IMR-90 (cell line): ENCODE measurements around the gene ACTL6B. TPM values are rescaled to one million over a fixed set of nuclear protein-coding genes. Genes with fewer than 3 reads are reported as not detected.

ENCODE experiments used
- ATAC-seq: fragments of 200-7000 bp; cut with Tn5 transposase; 2 replicates; pipeline ENCODE4 v1.9.1; 2020; ENCODE audit warnings: low read depth, mild to moderate bottlenecking, moderate library complexity
- BruUV-seq: library from RNA; stranded (reverse); fragments of 400-500 nt; replicated peaks from 2 replicates; lab custom pipeline; 2021; lab: Mats Ljungman, UMichigan
- CTCF ChIA-PET: fragments of 300-600 bp; formaldehyde crosslinking; extraction: SDS; loops from one replicate; lab custom pipeline; 2021; ENCODE audit warnings: antibody characterized with exemption; lab: Yijun Ruan, JAX
- POLR2A ChIA-PET: fragments of 300-600 bp; sonication (Branson Sonifier 250); formaldehyde crosslinking; loops from one replicate; lab custom pipeline; 2022; ENCODE audit warnings: antibody characterized with exemption; ENCODE audit not compliant: unreplicated experiment; lab: Charles Lee
- DNase-seq: peaks from one replicate; pipeline ENCODE4 v3.0.0; 2013
- H2AFZ ChIP-seq: replicated peaks from 2 replicates; pipeline ENCODE3; 2013; ENCODE audit warnings: low read length, mild to moderate bottlenecking; ENCODE audit not compliant: poor library complexity
- H2AK5ac ChIP-seq: 2 replicates; pipeline ENCODE4 v1.6.1; 2013; ENCODE audit warnings: low read depth, low read length, inconsistent platforms
- H2AK9ac ChIP-seq: replicated peaks from 2 replicates; pipeline ENCODE3; 2013; ENCODE audit warnings: mild to moderate bottlenecking, low read depth, low read length, moderate library complexity; ENCODE audit not compliant: poor library complexity
- H2BK120ac ChIP-seq: 2 replicates; pipeline ENCODE4 v1.6.1; 2013; ENCODE audit warnings: low read depth, low read length, inconsistent platforms
- H2BK15ac ChIP-seq: 3 replicates; pipeline ENCODE4 v1.6.1; 2013; ENCODE audit warnings: low read depth, low read length, inconsistent platforms
- H2BK20ac ChIP-seq: 2 replicates; pipeline ENCODE4 v1.6.1; 2013; ENCODE audit warnings: low read depth, mild to moderate bottlenecking, inconsistent platforms, low read length, moderate library complexity
- H2BK5ac ChIP-seq: 2 replicates; pipeline ENCODE4 v1.6.1; 2013; ENCODE audit warnings: mild to moderate bottlenecking, low read depth, low read length, inconsistent platforms; ENCODE audit not compliant: poor library complexity, severe bottlenecking
- H3K14ac ChIP-seq: replicated peaks from 2 replicates; pipeline ENCODE4 v1.6.1; 2013; ENCODE audit warnings: low read depth, low read length, inconsistent platforms
- H3K18ac ChIP-seq: 2 replicates; pipeline ENCODE4 v1.6.1; 2013; ENCODE audit warnings: low read depth, low read length, control low read depth
- H3K23ac ChIP-seq: 2 replicates; pipeline ENCODE4 v1.6.1; 2013; ENCODE audit warnings: low read depth, low read length, inconsistent platforms
- H3K27ac ChIP-seq: 2 replicates; pipeline ENCODE4 v1.5.1; 2013; ENCODE audit warnings: mild to moderate bottlenecking, control low read depth, low read length; ENCODE audit not compliant: insufficient read depth
- H3K27me3 ChIP-seq: 2 replicates; pipeline ENCODE4 v1.6.1; 2013; ENCODE audit warnings: low read length; ENCODE audit not compliant: control insufficient read depth, insufficient read depth
- H3K36me3 ChIP-seq: 2 replicates; pipeline ENCODE4 v1.6.1; 2013; ENCODE audit warnings: low read length, mixed read lengths; ENCODE audit not compliant: control insufficient read depth, insufficient read depth
- H3K4ac ChIP-seq: 2 replicates; pipeline ENCODE4 v1.6.1; 2013; ENCODE audit warnings: low read depth, low read length, inconsistent platforms
- H3K4me1 ChIP-seq: 2 replicates; pipeline ENCODE4 v1.6.1; 2013; ENCODE audit warnings: low read length, mixed read lengths; ENCODE audit not compliant: control insufficient read depth, insufficient read depth
- H3K4me2 ChIP-seq: 2 replicates; pipeline ENCODE4 v1.6.1; 2013; ENCODE audit warnings: low read depth, mild to moderate bottlenecking, control low read depth, low read length, moderate library complexity
- H3K4me3 ChIP-seq: 2 replicates; pipeline ENCODE4 v1.5.1; 2013; ENCODE audit warnings: low read depth, mild to moderate bottlenecking, control low read depth, low read length, moderate library complexity; ENCODE audit not compliant: insufficient read depth
- H3K56ac ChIP-seq: 2 replicates; pipeline ENCODE4 v1.6.1; 2013; ENCODE audit warnings: low read length, inconsistent platforms; ENCODE audit not compliant: insufficient read depth; ENCODE audit errors: extremely low read depth
- H3K79me1 ChIP-seq, 2 experiments: 2 replicates each; pipeline ENCODE4 v1.6.1; 2013; ENCODE audit warnings: low read length in 2 of 2, inconsistent platforms in 1 of 2, low read depth in 1 of 2
- H3K9ac ChIP-seq: 2 replicates; pipeline ENCODE4 v1.6.1; 2013; ENCODE audit warnings: low read depth, low read length, control low read depth
- H3K9me1 ChIP-seq: 2 replicates; pipeline ENCODE4 v1.6.1; 2013; ENCODE audit warnings: low read length, inconsistent platforms; ENCODE audit not compliant: insufficient read depth
- H3K9me3 ChIP-seq: 2 replicates; pipeline ENCODE4 v1.6.1; 2013; ENCODE audit warnings: low read length; ENCODE audit not compliant: control insufficient read depth, insufficient read depth
- H4K20me1 ChIP-seq: 2 replicates; pipeline ENCODE4 v1.6.1; 2013; ENCODE audit warnings: low read length, inconsistent platforms; ENCODE audit not compliant: insufficient read depth
- H4K5ac ChIP-seq: 2 replicates; pipeline ENCODE4 v1.6.1; 2013; ENCODE audit warnings: mild to moderate bottlenecking, low read depth, low read length, control low read depth
- H4K8ac ChIP-seq, 2 experiments: 2 replicates each; pipeline ENCODE4 v1.6.1; 2013; ENCODE audit warnings: low read depth in 2 of 2, low read length in 2 of 2, control low read depth in 1 of 2, inconsistent platforms in 1 of 2
- H4K91ac ChIP-seq: 2 replicates; pipeline ENCODE4 v1.6.1; 2013; ENCODE audit warnings: low read depth, low read length, inconsistent platforms; ENCODE audit not compliant: insufficient read depth
- FOS ChIP-seq: fragments of 150-350 bp; IDR thresholded peaks from 2 replicates; pipeline ENCODE4 v1.6.1; 2016; ENCODE audit warnings: low read depth, low read length
- RCOR1 ChIP-seq: IDR thresholded peaks from 2 replicates; pipeline ENCODE4 v1.6.1; 2012; ENCODE audit warnings: mild to moderate bottlenecking, low read length, improper control_type of control experiment; ENCODE audit not compliant: insufficient replicate concordance
- WGBS, 2 experiments: methylation state at CpG; one replicate each; pipeline versions ENCODE4 v1.1.5 to v1.1.7; 2013; ENCODE audit warnings: missing lambda C conversion rate in 2 of 2; ENCODE audit not compliant: insufficient read length in 1 of 2; ENCODE audit errors: extremely low coverage in 2 of 2; 5-methylcytosine and 5-hydroxymethylcytosine counted together
- dilution Hi-C: fragments of 300-500 bp; cut with HindIII; formaldehyde crosslinking; loops from one replicate; pipeline ENCODE4 v1.14.3; 2018; ENCODE audit warnings: low sequenced_read_pairs; ENCODE audit not compliant: unreplicated experiment
- in situ Hi-C: fragments of 300-500 bp; cut with MboI; formaldehyde crosslinking; loops from 3 replicates; pipeline ENCODE4 v1.14.3; 2019; ENCODE audit warnings: low sequenced_read_pairs, inconsistent platforms, mixed read lengths
- intact Hi-C: fragments of 100-400 bp; cut with micrococcal nuclease; formaldehyde crosslinking; loops from 2 replicates; pipeline ENCODE4 v1.10.0; 2022
- polyA plus RNA-seq, 3 experiments: library from polyadenylated mRNA; depleted of rRNA; stranded (reverse); fragments of >200 nt; gene quantifications; 2 replicates each; pipeline ENCODE4 v1.2.3, GENCODE V29; 2012; ENCODE audit warnings: low replicate concordance in 1 of 3
- total RNA-seq: library from RNA; depleted of rRNA; stranded (reverse); fragments of >200 nt; gene quantifications from 2 replicates; pipeline ENCODE4 v1.2.3, GENCODE V29; 2012

Gene ACTL6B
- total and polyA plus RNA-seq, 2 of the 4 experiments (the other 2 are of a cell fraction), result not detected

DNA sequence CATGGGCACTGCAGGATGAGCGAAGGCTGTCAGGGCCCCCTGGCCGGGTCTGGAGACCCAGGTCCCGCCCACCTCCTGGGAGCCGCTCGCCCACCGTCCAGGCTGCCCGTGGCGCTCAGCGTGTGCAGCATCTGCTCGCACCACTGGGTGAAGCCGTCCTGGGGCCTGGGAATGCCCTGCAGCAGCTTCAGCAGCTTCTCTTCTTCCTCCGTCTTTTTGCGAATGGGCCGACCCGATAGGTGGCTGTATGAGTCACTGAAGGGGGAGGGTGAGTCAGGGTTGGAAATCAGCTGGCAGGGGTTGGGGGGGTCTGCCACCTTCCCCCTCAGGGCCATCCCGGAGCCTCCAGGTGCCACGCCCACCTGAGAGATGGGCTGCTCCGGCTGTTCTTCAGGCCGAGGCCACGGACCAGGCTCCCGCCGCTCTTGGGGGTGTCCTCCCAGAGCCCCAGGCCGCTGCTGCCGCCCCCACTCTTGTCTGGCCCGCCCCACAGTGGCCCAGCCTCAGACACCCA lies 26.0 kb upstream of the ACTL6B start:
- H3K4me2 ChIP-seq, result no peak overlapping the region
- H2AK9ac ChIP-seq, result peak overlapping the region; percentile 86
- DNase-seq (peak; percentile 45), ATAC-seq (peak; percentile 18; the same call in 1 of the 2 replicates)
- no peak overlapping the region for H2BK20ac ChIP-seq
- no peak overlapping the region for H3K23ac ChIP-seq
- H4K5ac ChIP-seq, result no peak overlapping the region
- no peak overlapping the region for H3K18ac ChIP-seq
- no peak overlapping the region for H3K27ac ChIP-seq
- H3K9ac ChIP-seq, result no peak overlapping the region
- TF ChIP-seq FOS, result peak; percentile 58
- no peak for TF ChIP-seq RCOR1
- CTCF ChIA-PET, result no interaction called here
- no peaks in the 10 kb centered on the region for H3K9me1 ChIP-seq
- no peak overlapping the region for H4K91ac ChIP-seq
- no TSS peak for BruUV-seq
- H3K79me1 ChIP-seq, result peaks cover 6 to 34% of the 10 kb centered on the region in 2 experiments; a peak in 3 of 4 replicates
- H2BK5ac ChIP-seq, result no peak overlapping the region
- in situ Hi-C loops, result no loop called here
- no peak overlapping the region for H3K4me3 ChIP-seq
- WGBS, 2 experiments, result 81% methylated on average over 5 of the region's 25 CpGs; no CpG with 5 or more reads in 1 of the 2 experiments
- peak overlapping the region; percentile 17 for H2AFZ ChIP-seq
- intact Hi-C loops, result no loop called here
- H3K4ac ChIP-seq, result no peak overlapping the region
- peaks cover 5% of the 10 kb centered on the region; the same call in 1 of the 2 replicates for H3K4me1 ChIP-seq
- no peak overlapping the region for H3K14ac ChIP-seq
- H3K56ac ChIP-seq, result no peak overlapping the region
- no peak overlapping the region for H2AK5ac ChIP-seq
- no peak overlapping the region for H4K8ac ChIP-seq
- no peak overlapping the region for H2BK15ac ChIP-seq
- H3K36me3 ChIP-seq, result peaks cover 91% of the 10 kb centered on the region
- POLR2A ChIA-PET, result no interaction called here
- H3K9me3 ChIP-seq, result no peaks in the 10 kb centered on the region
- dilution Hi-C loops, result no loop called here
- H2BK120ac ChIP-seq, result no peak overlapping the region
- peaks cover 41% of the 10 kb centered on the region for H4K20me1 ChIP-seq
- no peaks in the 10 kb centered on the region for H3K27me3 ChIP-seq
